Muscle of back (tissue), 11 donors: Measurements from ENCODE around the gene TRIB2. TPM values are rescaled to one million over a fixed set of nuclear protein-coding genes. Genes with fewer than 3 reads are reported as not detected.
A peak's percentile ranks its signal among the peaks of the same experiment; 100 is the strongest.

Source experiments
- DNase-seq, 3 donors: peaks; one replicate each; pipeline versions ENCODE4 v3.0.0 to v3.0.0-alpha.2; 2013
- polyA plus RNA-seq, 10 donors: library from polyadenylated mRNA; unstranded; fragments of 120-200 nt; gene quantifications; one replicate each; pipeline ENCODE4 v1.2.1, GENCODE V29; 2013; ENCODE audit not compliant: insufficient read length in 10 of 10

TRIB2 gene
- polyA plus RNA-seq, 10 donors = 46.6 to 79.7 (median 54.8) TPM

DNA sequence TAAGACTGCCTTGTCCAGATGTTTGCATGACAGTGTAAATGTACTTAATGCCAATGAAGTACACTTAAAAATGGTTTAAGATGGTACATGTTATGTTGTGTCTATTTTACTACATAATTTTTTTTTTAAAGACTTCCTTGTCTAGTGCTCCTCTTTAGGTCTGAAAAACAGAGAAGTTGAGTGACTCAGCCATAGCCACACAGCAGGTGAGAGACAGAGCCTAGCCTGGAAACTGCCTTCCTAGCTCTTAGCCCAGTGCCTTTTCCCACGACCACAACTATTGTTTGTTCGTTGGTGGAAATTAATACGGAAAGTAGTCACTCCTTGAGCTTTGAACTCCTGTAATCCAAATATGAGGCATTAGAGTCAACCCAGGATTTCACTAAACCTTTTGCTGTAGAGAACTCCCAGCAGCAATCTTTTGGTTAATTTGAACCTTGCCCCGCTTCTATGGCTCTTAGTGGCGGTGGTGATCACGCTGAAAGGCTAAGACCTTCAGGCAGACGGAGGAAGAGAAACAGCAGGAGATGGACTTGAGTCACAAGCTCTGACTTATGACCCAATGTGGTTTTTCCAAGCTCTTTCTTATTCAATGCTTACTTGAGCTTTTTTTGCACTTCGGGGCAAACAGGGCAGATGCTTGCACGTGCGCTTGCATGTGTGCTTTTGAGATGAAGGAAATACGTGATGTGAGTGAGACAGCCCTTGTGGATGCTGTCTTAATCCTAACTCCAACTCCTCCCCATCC, 21.2 kb downstream of the TRIB2 start:
- DNase-seq = no peak

DNA sequence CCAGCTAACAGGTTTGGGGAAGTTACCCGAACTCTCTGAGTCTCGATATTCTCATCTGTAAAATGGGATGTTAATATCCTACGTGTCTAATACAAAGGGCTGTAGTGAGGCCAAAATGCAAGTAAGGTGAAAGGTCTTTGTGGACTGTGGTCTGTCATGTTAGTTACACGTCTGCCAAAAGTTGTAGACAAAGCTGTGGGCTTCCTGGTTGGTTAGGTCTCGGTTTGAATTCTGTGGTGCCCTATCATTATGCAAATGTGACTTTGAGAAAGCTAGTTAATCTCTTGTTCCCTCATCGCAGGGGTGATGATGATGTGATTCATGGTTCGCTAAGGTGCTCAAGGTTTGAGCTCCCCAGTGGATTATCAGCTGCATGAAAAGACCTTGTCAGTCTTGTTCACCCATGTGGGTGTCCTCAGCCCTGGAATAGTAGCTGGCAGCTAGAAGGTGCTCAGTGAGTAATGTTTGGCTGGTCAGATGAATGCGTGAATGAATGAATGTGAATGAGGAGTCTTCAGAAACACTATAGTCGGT, 23.1 kb downstream of the TRIB2 start:
- DNase-seq = no peak

DNA sequence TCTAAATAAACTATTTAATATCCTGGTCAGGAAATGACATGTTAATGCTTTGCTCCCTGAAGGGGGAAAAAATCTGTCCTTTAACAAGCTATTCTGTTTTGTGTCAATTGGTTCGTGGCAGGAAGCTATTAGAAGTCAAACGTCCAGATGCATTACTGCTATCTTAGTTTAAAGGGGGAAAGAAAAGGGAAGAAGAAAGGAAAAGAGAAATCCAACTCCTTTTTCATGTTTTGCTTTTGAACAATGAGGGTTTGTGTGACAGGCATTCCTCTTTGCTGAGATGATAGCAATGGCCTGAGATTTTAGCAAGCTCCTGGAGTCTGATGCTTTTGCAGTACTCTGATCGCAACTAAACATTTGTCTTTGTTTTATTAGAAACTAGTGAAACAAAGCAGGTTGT, 24.6 kb downstream of the TRIB2 start:
- DNase-seq = no peak

DNA sequence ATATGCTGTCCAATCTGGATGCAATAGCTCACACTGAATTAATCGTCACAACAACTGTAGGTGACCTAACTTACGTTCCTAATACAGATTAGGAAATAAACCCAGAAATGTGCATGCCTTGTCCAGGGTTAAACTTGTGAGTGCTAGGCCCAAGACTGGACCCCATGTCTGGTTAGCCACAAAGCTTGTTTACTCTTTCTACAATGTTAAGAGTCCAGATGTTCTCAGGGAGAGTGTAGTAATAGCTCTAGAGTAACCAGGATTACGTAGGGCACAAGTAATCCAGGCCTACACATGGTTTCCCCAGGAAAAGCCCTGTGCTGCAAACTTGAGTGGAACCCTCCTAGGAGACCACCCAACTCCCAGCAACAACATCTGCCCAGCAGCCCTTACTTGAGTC, 26.2 kb downstream of the TRIB2 start:
- no peak for DNase-seq

DNA sequence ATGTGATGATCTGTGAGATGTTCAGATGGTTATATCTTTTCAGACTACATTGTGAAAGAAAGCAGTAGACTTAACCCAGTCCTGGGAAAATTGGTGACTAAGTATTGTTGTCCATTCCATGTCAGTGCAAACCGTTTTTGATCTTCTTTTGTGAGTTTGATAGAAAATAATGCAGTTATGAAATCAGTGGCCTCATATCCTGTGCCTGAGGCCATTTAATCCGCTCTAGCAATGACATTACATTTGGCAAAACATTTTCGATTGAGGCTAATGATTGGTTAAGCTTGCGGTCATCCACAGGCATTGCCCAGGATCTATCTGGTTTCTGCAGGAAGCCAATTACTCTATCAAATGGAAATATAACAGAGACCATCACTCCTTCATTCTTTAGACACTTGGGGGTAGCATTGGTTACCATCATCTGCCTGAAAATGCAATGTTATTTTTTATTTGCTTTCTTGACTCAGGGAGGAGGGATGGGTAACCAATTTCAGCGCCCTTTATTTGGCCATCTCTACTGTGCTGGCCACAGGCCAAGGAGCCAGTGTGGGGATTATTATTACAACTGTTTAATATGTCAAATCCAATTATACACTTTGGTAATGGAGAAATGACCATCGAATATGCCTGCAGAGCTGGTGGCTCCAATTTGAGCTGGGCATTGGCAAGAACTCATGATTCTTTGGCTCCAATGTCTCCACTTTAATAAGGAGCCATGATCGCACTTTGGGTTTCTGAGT, 33.6 kb downstream of the TRIB2 start:
- no peak for DNase-seq

DNA sequence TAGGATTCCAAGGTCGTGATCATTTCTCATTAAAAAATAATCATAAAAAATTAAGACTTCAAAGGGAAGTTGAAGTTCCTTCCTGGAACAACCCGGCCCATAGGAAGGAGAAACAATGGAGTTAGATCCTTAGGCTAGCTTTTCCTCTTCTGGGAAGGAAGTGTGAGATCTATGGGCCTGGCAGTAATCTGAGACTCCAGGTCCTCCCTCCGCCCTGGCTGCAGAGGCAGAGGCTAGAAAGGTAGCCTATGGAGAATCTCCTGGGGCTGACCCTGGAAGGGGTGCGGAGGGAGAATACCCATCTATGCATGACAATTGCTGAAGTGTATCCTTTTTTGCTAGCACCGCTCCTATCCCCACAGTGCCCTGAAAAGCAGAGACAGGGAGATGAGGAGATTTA, 37.9 kb downstream of the TRIB2 start:
- DNase-seq = no peak

DNA sequence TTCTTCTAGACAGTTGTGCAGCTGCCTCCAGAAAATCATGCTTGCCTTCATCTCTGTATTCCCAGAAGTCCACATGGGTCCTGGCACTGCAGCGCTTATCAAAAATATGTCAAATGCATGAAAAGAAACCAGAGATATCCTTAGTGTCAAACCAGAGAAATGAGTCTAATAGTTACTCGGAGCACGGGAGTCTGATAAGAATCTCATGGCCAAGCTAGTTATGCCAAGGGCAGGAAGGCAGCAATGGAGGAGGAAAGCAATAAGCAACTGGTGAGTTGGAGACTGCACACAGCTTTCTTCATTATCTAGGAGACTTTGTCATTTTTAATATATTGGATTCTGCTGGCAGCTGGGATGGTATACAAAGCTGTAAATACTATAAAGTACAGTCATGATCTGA, 38.6 kb downstream of the TRIB2 start:
- DNase-seq = no peak

DNA sequence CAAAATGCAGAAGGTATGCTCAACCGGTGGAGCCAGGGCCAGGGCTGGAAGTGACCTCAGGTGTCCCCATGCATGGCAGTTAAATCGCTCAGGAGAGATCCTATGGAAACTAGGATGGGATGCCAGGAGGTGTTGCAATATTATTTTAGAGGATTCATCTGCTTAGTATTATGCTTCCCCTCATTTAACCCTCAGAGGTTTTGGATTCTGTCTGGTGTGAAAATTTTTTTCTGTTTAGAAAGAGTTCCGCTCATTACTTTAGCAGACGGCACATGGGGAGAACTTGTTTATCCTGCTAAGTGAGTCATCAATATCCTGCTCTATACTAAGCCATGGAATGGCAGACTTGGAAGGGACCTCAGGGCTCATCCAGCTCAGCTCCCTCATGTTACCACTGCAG, 42.5 kb downstream of the TRIB2 start:
- DNase-seq = peak in 1 of 3 donors; percentile 89

DNA sequence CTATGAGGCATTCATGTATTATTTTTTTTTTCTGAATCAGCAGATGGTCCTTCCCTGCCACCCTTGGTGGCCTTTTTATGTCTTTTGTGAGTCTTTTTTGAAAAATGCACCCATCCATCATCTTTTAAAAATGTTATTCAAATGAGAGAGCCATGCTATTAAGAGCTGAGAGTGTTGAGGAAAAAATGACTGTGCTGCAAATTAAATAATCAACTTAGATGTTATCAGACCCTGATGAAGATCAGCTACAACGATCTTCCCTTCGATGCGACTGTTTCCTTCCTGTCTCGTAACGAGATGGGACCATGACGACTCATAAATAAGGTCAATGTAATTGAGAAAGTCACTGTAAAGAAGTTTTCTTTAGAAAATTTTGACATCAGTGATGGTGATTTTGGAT, 44.4 kb downstream of the TRIB2 start:
- DNase-seq = no peak

DNA sequence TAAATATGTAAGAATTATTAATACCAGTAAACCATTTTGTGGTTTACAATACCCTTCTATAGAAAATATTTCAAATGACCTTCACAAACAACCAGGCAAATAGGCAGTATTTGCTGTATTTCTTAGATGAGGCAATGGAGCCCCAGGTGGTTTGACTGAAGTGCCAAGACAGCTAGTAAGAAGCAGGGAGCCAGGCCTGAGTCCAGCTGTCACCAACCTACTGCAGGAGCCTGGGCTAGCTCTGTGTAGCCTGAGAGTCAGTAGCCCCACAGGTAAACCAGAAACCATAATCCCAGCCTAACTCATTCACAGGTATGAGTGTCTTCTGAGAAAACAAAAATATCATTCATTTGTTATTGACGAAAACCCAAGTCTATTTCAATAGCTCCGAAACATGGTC, 45.6 kb downstream of the TRIB2 start:
- DNase-seq = no peak

DNA sequence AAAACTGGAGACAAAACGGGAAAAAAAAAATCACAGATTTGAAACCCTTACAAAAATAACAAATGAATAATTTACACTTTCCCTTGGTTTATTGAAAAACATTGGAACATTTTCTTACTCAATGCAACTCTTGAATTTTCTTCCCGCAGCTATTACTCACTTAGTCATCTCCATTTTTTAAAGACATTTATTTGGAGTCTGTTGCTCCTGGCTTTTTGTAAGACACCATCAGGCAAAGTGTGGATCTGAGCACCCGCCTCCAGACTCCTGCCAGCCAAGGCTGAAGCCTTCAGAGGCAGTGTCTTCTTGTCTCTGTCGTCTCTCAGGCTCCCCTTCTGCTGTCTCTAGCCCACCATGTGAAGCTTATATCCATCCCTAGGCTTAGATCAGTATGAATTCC, 46.2 kb downstream of the TRIB2 start:
- no peak for DNase-seq

DNA sequence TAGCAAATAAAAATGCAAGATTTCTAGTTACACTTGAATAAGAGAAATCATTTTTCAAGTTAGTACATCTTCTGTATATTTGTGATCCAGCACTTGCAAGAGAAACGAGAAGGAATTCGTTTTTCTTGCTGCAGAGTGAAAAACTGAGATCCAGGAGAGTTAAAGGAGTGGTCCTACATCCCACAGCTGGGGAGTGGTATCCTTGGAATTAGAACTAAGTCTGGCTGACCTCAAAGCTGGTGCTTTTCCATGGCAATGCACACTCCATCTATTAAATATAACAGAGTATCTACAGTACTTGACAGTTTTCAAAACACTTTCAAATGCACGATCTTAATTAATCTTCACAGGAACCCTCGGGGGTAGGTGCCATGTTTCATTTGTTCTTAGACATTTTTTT, 46.8 kb downstream of the TRIB2 start:
- no peak for DNase-seq

DNA sequence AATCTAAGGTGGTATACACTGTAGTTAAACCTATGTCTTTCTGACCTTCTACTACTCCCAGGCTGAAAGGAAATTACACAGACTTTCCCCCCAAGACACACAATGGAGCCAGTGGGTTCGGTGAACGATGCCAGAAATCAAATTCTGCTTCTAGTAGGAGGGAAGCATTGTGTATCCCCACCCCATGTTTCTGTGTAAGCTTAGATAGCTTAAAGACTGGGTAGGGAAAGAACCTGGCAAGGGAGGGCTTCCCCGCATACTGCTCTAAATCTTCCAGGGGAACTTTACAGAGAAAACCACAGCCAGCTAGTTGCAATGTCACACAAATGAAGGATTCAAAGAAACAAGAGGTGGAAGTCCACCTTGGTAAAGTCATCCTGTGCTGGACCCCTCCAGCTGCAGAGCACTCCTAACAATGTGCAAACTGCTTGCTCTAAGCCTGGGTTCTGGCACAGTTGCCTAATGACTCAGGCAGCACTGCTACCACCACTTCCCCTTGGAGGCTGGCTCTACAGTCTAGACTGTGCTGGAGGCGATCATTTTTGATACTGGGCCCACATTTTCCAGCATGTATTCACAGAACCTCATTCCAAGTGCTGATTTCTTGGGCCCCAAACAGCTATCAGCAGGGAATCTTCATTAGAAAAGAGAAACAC, 47.5 kb downstream of the TRIB2 start:
- no peak for DNase-seq

DNA sequence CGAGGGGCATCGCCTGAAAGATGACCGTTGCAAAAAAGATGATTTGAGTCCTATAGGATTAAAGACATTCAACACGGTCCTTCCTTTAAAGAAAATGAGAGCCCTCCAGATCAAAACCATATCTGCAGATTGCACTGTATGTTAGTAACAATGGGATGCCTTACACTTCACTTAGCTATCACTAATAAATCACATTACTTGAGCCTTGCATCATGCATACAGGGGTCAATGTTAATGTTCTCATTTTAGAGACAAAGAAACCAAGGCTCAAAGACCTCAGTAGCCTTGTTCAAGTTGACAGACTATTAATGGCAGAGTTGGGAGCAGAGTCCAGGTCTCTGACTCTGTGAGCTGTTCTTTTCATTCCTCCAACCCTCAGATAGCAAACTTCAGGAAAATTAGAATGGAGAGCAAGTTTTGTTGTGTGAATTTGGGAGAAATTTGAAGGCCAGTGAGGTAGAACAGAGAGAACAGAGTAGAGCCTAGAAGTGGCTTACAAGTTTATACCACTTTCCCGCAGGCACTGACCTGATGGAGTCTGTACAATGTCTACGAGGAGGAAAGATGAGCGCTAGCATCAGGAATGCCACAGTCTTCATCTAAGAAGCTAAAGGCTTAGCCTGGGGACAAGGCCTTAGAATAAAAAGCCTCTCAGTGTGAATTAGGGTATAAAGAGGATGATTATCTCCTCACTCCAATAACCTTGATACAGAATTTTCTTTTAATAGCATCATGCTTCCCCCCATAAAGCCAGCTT, 48.3 kb downstream of the TRIB2 start:
- no peak for DNase-seq

DNA sequence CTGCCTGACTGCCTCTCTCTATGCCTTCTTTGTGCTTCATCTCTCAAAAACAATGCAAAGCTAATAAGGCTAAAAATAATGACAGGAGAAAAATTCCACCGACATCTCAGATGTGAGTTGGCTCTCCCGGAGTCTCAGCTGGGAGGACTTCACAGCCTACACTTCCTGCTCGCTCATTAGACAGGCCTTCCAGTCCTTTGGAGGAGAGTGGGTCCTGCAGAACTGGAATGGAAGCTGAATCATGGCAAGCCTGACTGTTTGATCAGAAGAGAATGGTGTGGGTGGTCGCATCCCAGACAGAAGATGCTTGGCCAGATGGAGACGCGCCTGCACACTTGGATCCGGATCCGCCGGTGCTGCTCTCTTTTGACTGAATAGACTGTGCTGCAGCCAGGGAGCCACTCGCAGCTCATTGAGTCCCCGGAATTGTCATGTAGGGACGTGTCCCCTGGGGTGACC, 49.7 kb downstream of the TRIB2 start:
- DNase-seq = peak in 1 of 3 donors; percentile 47

DNA sequence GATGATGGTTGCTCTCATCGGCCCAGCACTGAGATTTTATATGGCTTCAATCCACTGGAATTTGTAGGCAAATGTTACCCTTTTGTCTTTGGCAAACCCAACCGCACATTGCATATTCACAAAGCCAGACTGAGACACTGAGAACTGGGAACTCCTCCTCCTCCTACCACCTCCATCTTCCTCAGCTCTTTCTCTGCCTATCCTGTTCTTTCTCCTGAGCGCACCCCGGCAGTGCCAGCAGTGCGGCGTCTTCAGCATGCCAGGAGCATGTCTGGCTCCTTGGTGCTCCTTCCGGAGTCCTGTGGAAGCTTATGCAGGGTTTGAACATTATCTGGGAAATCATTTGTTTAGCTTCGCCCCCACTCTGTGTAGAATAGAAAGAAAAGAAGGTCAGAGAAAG, 50.8 kb downstream of the TRIB2 start:
- no peak for DNase-seq

DNA sequence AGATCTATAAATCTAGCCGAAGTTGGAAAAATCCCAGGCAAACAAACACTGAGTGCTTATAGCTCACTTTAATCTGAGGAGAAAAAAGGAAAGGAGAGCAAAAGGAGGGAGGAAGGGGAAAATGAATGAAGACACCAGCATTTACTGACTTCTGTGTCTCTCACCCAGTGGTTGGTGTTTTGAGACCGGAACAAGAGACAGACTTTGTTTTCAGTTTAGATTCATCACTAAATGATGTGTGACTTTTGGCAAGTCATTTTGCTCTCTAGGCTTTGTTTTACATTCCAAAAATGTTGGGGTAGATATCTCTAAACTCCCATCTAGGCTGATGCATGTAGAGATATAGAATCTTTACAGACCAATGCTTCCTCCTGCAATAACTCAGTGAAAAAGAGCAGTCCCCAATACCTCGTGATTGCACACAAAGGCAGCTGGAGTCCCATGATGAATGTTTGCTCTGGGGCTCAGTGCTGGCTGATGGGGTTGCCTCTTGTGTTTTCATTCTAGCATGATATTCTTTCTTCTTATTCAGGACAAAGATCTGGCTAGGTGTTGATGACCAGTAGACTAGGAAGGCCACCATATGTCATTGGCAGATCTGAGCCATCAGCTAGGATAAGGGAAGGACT, 51.4 kb downstream of the TRIB2 start:
- no peak for DNase-seq

DNA sequence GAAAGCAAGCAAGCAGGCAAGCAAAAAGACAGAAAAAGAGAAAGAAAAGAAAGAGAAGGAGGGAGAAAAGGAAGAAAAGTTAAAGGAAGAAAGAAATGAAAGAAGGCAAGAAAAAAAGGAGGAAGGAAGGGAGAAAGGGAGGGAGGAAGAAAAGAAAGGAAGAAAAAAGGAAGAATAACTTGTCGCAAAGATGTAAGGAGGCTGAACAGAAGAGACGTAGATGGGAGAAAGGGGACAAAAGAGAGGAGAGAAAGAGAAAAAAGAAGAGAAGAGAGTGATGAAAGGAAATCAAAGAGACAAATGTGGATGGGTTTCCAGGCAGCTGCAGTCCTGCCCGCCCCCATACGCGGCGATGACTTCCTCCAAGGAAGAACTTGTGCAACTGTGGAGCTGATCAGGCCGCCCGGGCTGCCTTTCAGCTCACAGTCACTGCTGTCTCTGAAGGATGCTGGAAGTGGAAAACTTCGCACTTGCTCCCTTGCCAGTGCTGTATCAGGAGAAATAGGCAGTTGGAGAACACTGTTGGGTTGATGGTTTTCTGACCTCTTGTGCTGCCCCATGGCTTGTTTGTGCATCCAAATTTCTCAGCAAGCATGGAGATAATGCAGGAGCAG, 52.9 kb downstream of the TRIB2 start:
- peak in 2 of 3 donors; percentile 61 to 85 for DNase-seq

DNA sequence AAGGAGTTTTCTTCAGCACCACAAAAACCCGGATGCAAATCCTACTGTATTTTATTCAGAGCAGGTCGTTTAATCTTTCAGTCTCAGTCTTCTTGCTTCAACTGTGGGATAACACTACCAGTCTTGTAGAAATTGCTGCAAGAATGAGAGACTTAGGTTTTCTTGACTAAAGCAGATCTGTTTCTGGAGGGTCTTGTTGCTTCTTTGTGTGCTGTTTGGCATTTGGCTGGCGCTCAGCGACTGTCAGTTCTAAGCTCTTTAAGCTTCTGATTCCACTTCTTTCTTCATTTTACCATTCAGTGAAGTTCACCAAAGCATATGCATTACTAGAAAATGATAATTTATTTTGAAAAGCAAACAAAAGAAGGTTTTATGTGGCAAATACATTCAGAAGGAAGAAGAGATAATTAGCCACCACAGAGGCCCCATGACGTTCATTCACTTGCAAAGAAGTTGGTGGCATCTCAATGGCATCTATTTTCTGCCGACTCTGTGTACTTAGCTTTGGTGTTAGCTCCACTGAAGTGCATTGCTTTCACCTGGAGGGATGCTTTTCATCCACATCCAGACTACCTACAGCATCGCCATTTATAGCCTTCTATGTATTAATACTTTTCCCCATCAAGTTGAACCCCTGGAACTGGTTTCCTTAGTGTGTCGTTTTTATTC, 53.7 kb downstream of the TRIB2 start:
- no peak for DNase-seq

DNA sequence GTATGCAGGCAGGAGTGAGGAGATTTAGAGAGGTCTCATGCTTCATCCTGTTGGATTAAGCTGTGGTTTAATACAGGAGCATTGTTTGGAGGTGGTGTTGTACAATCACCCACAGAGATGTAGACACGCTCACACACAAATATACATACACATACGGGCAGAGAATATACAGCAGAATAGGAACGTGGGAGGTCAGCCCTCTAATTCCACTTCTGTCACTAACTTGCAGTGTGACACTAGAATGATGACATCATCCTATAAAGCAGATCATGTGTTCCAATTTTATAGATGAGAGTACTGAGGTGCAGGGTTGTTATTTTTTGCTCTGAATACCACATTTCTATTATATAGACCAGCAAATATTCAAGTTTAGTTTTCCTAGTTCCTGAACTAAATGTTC, 54.4 kb downstream of the TRIB2 start:
- DNase-seq = no peak
